ENCODE measurements around the gene XPNPEP1. TPM values are rescaled to one million over a fixed set of nuclear protein-coding genes. Genes with fewer than 3 reads are reported as not detected.

XPNPEP1 gene
- total RNA-seq, 1 experiment from 2014 or later: 105 TPM

DNA sequence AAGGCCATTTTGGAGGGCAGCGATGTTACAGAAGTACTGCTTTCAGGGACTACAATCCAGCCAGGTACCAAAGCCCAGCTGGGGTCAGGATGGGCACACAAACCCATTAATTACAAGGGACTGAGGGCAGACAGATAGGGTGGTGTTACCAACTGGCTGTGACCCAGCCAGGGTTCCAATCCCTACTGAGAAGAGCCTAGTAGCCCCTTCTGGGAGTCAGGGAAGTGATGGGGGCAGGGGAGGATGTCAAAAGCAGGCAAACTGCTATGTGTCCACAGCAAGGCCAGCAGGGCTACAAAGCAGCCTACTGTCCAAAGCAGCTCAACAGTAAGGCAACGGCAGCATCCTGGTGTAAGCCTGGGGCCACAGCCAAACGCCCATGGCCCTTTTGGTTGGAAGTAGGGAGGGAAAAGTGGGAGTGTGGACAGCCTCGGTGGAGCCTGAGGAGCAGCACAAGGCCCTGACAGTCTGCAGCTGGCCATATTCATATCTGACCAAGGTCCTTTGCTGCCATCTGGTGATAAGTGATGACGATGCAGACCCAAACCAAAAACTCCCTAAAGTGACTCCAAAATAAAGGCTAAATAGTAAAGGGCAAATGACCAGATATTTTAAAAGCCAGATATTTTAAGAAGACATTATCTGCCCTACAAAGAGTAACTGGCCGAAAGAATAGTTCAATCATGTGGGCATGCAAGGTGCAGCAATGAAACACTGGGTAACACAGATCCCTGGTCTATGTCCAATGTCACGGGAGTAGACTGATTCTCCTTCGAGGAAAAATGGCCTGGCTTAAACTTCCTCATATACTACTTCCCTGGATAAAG is 56.9 kb downstream of the XPNPEP1 start:
- H3K9me3 ChIP-seq (replicated peaks): no peaks in the 10 kb centered on the region
- no peaks in the 10 kb centered on the region for H3K4me1 ChIP-seq (replicated peaks)
- H3K36me3 ChIP-seq: peaks cover 72% of the 10 kb centered on the region
- H3K27ac ChIP-seq: no peak overlapping the region
- H3K27me3 ChIP-seq (replicated peaks): no peaks in the 10 kb centered on the region
- no peak for DNase-seq (ENCODE audit: low read depth in 1 of 2, low spot score in 2 of 2)
- no peak overlapping the region for H3K4me3 ChIP-seq

- H3K36me3 ChIP-seq: peaks cover 47% of the 10 kb centered on the region
- H3K4me3 ChIP-seq: no peak overlapping the region
- H3K4me1 ChIP-seq (replicated peaks): peaks cover 9% of the 10 kb centered on the region
- no peak for DNase-seq (ENCODE audit: low read depth in 1 of 2, low spot score in 2 of 2)
- no peak overlapping the region for H3K27ac ChIP-seq
- H3K27me3 ChIP-seq (replicated peaks): no peaks in the 10 kb centered on the region
- H3K9me3 ChIP-seq (replicated peaks): no peaks in the 10 kb centered on the region
Measured at GRCh38 chr10:109863775-109864174, 59.5 kb downstream of the XPNPEP1 start.

GRCh38 chr10:109862738-109863137 is 60.6 kb downstream of the XPNPEP1 start:
- no peak for DNase-seq (ENCODE audit: low read depth in 1 of 2, low spot score in 2 of 2)
- Histone ChIP-seq H3K9me3 (replicated peaks) (no peaks in the 10 kb centered on the region), H3K36me3 (peaks cover 37% of the 10 kb centered on the region), H3K4me3 (no peak overlapping the region), H3K27me3 (replicated peaks) (no peaks in the 10 kb centered on the region), H3K4me1 (replicated peaks) (peaks cover 9% of the 10 kb centered on the region), H3K27ac (no peak overlapping the region)

DNA sequence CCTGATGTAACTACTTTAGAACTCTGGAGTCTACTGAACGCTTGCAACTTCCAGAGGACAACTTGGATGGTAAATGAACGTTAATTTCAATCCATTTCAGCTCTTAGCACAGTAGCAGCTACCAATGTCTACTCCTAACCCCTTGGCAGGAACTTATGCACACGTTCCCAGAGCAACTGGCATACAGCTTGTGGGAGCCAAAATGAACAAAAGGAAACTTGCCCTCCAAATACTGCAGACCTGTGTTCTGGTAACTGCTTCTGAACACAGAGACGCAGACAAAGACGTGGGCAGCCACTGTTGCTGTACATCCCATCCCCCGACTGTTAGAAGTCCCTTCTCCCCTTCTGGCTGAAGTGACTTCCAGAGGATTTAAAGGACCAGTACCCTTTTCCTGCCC is 61.3 kb downstream of the XPNPEP1 start:
- Histone ChIP-seq H3K9me3 (replicated peaks) (no peaks in the 10 kb centered on the region), H3K27me3 (replicated peaks) (no peaks in the 10 kb centered on the region), H3K27ac (no peak overlapping the region), H3K4me1 (replicated peaks) (peaks cover 9% of the 10 kb centered on the region), H3K36me3 (peaks cover 30% of the 10 kb centered on the region), H3K4me3 (no peak overlapping the region)
- DNase-seq (ENCODE audit: low read depth in 1 of 2, low spot score in 2 of 2): no peak

GRCh38 chr10:109861081-109861480 is 62.2 kb downstream of the XPNPEP1 start:
- Histone ChIP-seq H3K4me3 (no peak overlapping the region), H3K4me1 (replicated peaks) (peaks cover 9% of the 10 kb centered on the region), H3K9me3 (replicated peaks) (no peaks in the 10 kb centered on the region), H3K27ac (no peak overlapping the region), H3K27me3 (replicated peaks) (no peaks in the 10 kb centered on the region), H3K36me3 (peaks cover 20% of the 10 kb centered on the region)
- DNase-seq (ENCODE audit: low read depth in 1 of 2, low spot score in 2 of 2): no peak

GRCh38 chr10:109859221-109859620 is 64.1 kb downstream of the XPNPEP1 start:
- Histone ChIP-seq H3K36me3 (peaks cover 5% of the 10 kb centered on the region), H3K4me3 (no peak overlapping the region), H3K27me3 (replicated peaks) (no peaks in the 10 kb centered on the region), H3K27ac (no peak overlapping the region), H3K9me3 (replicated peaks) (no peaks in the 10 kb centered on the region), H3K4me1 (replicated peaks) (peaks cover 9% of the 10 kb centered on the region)
- DNase-seq (ENCODE audit: low read depth in 1 of 2, low spot score in 2 of 2): no peak

DNA sequence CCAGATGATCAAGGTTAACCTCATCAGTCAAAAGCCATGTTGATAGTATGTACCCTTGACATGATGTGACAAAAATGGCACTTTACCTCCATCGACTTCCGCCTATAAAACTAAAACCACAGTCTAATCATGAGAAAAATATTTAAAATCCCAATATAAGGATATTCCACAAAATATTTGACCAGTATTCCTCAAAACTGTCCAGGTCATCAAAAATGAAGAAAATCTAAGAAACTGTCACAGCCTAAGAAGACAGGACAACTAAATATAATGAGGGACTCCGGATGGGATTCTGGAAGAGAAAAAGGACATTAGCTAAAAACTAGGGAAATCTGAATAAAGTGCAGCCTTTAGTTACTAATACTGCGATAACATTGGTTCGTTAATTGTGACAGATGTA is 67.6 kb downstream of the XPNPEP1 start:
- Histone ChIP-seq H3K36me3 (no peaks in the 10 kb centered on the region), H3K4me3 (no peak overlapping the region), H3K4me1 (replicated peaks) (peaks cover 9% of the 10 kb centered on the region), H3K27ac (no peak overlapping the region), H3K9me3 (replicated peaks) (no peaks in the 10 kb centered on the region), H3K27me3 (replicated peaks) (no peaks in the 10 kb centered on the region)
- DNase-seq (ENCODE audit: low read depth in 1 of 2, low spot score in 2 of 2): no peak

DNA sequence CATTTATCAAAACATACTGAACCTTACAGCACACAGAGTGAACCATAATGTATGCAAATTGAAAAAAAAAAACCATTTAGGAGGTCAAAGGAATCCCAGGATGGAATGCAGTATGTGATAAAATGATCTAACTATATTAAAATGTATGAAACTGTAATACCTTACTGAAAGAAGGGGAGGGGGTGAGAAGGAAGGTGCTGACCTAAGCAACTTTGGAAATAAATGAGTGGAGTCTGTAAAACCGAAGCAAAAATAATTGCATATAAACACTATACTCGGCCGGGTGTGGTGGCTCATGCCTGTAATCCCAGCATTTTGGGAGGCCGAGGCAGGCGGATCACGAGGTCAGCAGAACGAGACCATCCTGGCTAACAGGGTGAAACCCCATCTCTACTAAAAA is 69.4 kb downstream of the XPNPEP1 start:
- no peak for DNase-seq (ENCODE audit: low read depth in 1 of 2, low spot score in 2 of 2)
- no peaks in the 10 kb centered on the region for H3K4me1 ChIP-seq (replicated peaks)
- H3K27me3 ChIP-seq (replicated peaks): no peaks in the 10 kb centered on the region
- H3K4me3 ChIP-seq: no peak overlapping the region
- no peaks in the 10 kb centered on the region for H3K9me3 ChIP-seq (replicated peaks)
- H3K36me3 ChIP-seq: no peaks in the 10 kb centered on the region
- H3K27ac ChIP-seq: no peak overlapping the region

- peak; percentile 69 to 80 for DNase-seq (ENCODE audit: low read depth in 1 of 2, low spot score in 2 of 2)
- no peaks in the 10 kb centered on the region for H3K4me1 ChIP-seq (replicated peaks)
- no peak overlapping the region for H3K27ac ChIP-seq
- no peaks in the 10 kb centered on the region for H3K9me3 ChIP-seq (replicated peaks)
- H3K36me3 ChIP-seq: no peaks in the 10 kb centered on the region
- no peak overlapping the region for H3K4me3 ChIP-seq
- no peaks in the 10 kb centered on the region for H3K27me3 ChIP-seq (replicated peaks)
Measured at GRCh38 chr10:109852475-109853037, 70.8 kb downstream of the XPNPEP1 start.

GRCh38 chr10:109851616-109852474 is 71.5 kb downstream of the XPNPEP1 start:
- H3K4me3 ChIP-seq: no peak overlapping the region
- H3K9me3 ChIP-seq (replicated peaks): no peaks in the 10 kb centered on the region
- H3K4me1 ChIP-seq (replicated peaks): no peaks in the 10 kb centered on the region
- no peak overlapping the region for H3K27ac ChIP-seq
- H3K36me3 ChIP-seq: no peaks in the 10 kb centered on the region
- no peak for DNase-seq (ENCODE audit: low read depth in 1 of 2, low spot score in 2 of 2)
- H3K27me3 ChIP-seq (replicated peaks): no peaks in the 10 kb centered on the region

- no peak for DNase-seq (ENCODE audit: low read depth in 1 of 2, low spot score in 2 of 2)
- Histone ChIP-seq H3K9me3 (replicated peaks) (no peaks in the 10 kb centered on the region), H3K27ac (no peak overlapping the region), H3K4me3 (no peak overlapping the region), H3K36me3 (no peaks in the 10 kb centered on the region), H3K4me1 (replicated peaks) (no peaks in the 10 kb centered on the region), H3K27me3 (replicated peaks) (no peaks in the 10 kb centered on the region)
Measured at GRCh38 chr10:109846832-109847231, 76.5 kb downstream of the XPNPEP1 start.

- no peak overlapping the region for H3K27ac ChIP-seq
- no peaks in the 10 kb centered on the region for H3K9me3 ChIP-seq (replicated peaks)
- no peaks in the 10 kb centered on the region for H3K27me3 ChIP-seq (replicated peaks)
- no peaks in the 10 kb centered on the region for H3K4me1 ChIP-seq (replicated peaks)
- no peak for DNase-seq (ENCODE audit: low read depth in 1 of 2, low spot score in 2 of 2)
- no peak overlapping the region for H3K4me3 ChIP-seq
- no peaks in the 10 kb centered on the region for H3K36me3 ChIP-seq
Measured at GRCh38 chr10:109845308-109845707, 78.0 kb downstream of the XPNPEP1 start.

- H3K27ac ChIP-seq: no peak overlapping the region
- 0 out of 2 replicates have a peak, but pooled peaks cover 9% of the 10 kb centered on the region for H3K4me1 ChIP-seq (replicated peaks)
- no peak overlapping the region for H3K4me3 ChIP-seq
- H3K36me3 ChIP-seq: no peaks in the 10 kb centered on the region
- H3K9me3 ChIP-seq (replicated peaks): no peaks in the 10 kb centered on the region
- peaks cover 5% of the 10 kb centered on the region; the same call in 1 of the 2 replicates for H3K27me3 ChIP-seq (replicated peaks)
- DNase-seq (ENCODE audit: low read depth in 1 of 2, low spot score in 2 of 2): no peak
Measured at GRCh38 chr10:109838592-109839244, 84.6 kb downstream of the XPNPEP1 start.

Measured in SJSA1 (cell line).